ENCODE data around the gene LAMA3. TPM values are rescaled to one million over a fixed set of nuclear protein-coding genes. Genes with fewer than 3 reads are reported as not detected.
A peak's percentile ranks its signal among the peaks of the same experiment; 100 is the strongest.

The LAMA3 gene
- total RNA-seq (100 to 1,000 TPM in 2 of 5 donors, 10 to 100 TPM in 3; 11.6 to 182 (median 68.5) TPM), polyA plus RNA-seq (10 to 100 TPM in 1 of 3 donors, 1 to 10 TPM in 2; 4.3 to 11.3 (median 9.5) TPM)
- long read RNA-seq, donor 1, partial matches to known transcripts, result 10 of 10 reads
- long read RNA-seq, donor 1, other reads (novel, unspliced or antisense), result 0 of 10 reads
- long read RNA-seq, donor 2, partial matches to known transcripts, result 15 of 15 reads
- long read RNA-seq, donor 2, other reads (novel, unspliced or antisense), result 0 of 15 reads
- long read RNA-seq, donor 3, result 0 reads
- long read RNA-seq, donor 4, result 0 reads
- long read RNA-seq, donor 5, result 0 reads
- long read RNA-seq, donor 6, full-length matches to known transcripts, result 3 of 24 reads
- long read RNA-seq, donor 6, partial matches to known transcripts, result 21 of 24 reads
- long read RNA-seq, donor 6, other reads (novel, unspliced or antisense), result 0 of 24 reads
- long read RNA-seq, donor 7, partial matches to known transcripts, result 13 of 13 reads
- long read RNA-seq, donor 7, other reads (novel, unspliced or antisense), result 0 of 13 reads
- long read RNA-seq, donor 8, partial matches to known transcripts, result 6 of 6 reads
- long read RNA-seq, donor 8, other reads (novel, unspliced or antisense), result 0 of 6 reads
- long read RNA-seq, donor 9, partial matches to known transcripts, result 6 of 6 reads
- long read RNA-seq, donor 9, other reads (novel, unspliced or antisense), result 0 of 6 reads
- long read RNA-seq, donor 10, partial matches to known transcripts, result 7 of 7 reads
- long read RNA-seq, donor 10, other reads (novel, unspliced or antisense), result 0 of 7 reads

- Histone ChIP-seq H3K4me1 (peaks cover 16 to 41% (median 29%) of the 10 kb centered on the region in 4 donors), H3K4me3 (peak within 1 kb of the TSS; percentile 68 to 79 (median 73)), H3K27ac (peak within 1 kb of the TSS; percentile 59 to 87 (median 68)), H3K9me3 (no peaks in the 10 kb centered on the region), H3K36me3 (no peaks in the 10 kb centered on the region), H3K27me3 (peaks cover 0 to 31% (median 11%) of the 10 kb centered on the region in 3 donors)
- 0 to 2% (median 1%) methylated on average over 6 to 45 of the region's 45 CpGs for WGBS, 5 donors
- peak; percentile 77 to 89 for DNase-seq
- no peak for TF ChIP-seq POLR2A (IDR thresholded peaks at IDR 0.05)
- TF ChIP-seq EP300 (IDR thresholded peaks at IDR 0.05), result no peak
- TF ChIP-seq CTCF (IDR thresholded peaks at IDR 0.05), result peak in 1 of 7 experiments; percentile 26
- peak in 2 of 3 donors; percentile 45 to 62 for TF ChIP-seq POLR2AphosphoS5 (IDR thresholded peaks at IDR 0.05)
- intact Hi-C loops (cut with DNase I; ENCODE audit: low total_unique reads), result no loop called here
Measured at GRCh38 chr18:23689031-23689615, at the start of gene LAMA3. Gene LAMA3 (plus strand): TSS chr18:23689453. CDS start chr18:23689684, 231 bp downstream.

DNA sequence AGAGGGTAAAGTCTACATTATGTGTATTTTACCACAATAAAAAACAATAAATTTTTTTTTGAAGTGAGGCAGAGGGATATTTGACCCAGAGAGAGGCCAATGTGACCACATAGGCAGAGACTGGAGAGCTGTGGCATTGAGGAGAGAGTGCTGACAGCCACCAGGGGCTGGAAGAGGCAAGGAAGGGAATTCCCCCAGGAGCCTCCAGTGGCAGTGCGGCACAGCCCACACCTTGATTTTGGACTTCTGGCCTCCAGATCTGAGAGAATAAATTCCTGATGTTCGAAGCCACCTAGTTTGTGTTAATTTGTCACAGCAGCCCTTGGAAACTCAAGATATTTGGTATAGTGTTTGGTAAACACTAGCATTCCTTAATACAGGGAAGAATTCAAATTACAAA, 49.2 kb upstream of the LAMA3 start:
- Histone ChIP-seq H3K4me1 (peaks cover 0 to 21% (median 14%) of the 10 kb centered on the region in 4 donors), H3K9me3 (peaks cover 0 to 8% (median 0%) of the 10 kb centered on the region in 4 donors), H3K36me3 (no peaks in the 10 kb centered on the region), H3K27ac (no peak overlapping the region), H3K4me3 (no peak overlapping the region), H3K27me3 (no peaks in the 10 kb centered on the region)
- no peak for TF ChIP-seq POLR2AphosphoS5 (IDR thresholded peaks at IDR 0.05)
- TF ChIP-seq POLR2A (IDR thresholded peaks at IDR 0.05), result no peak
- peak in 2 of 7 experiments; percentile 14 to 22 for TF ChIP-seq CTCF (IDR thresholded peaks at IDR 0.05)
- no peak for TF ChIP-seq EP300 (IDR thresholded peaks at IDR 0.05)
- intact Hi-C loops (cut with DNase I; ENCODE audit: low total_unique reads), result no loop called here
- DNase-seq, result no peak
- WGBS, 5 donors, result 63 to 86% (median 73%) methylated on average over 2 of the region's 2 CpGs

DNA sequence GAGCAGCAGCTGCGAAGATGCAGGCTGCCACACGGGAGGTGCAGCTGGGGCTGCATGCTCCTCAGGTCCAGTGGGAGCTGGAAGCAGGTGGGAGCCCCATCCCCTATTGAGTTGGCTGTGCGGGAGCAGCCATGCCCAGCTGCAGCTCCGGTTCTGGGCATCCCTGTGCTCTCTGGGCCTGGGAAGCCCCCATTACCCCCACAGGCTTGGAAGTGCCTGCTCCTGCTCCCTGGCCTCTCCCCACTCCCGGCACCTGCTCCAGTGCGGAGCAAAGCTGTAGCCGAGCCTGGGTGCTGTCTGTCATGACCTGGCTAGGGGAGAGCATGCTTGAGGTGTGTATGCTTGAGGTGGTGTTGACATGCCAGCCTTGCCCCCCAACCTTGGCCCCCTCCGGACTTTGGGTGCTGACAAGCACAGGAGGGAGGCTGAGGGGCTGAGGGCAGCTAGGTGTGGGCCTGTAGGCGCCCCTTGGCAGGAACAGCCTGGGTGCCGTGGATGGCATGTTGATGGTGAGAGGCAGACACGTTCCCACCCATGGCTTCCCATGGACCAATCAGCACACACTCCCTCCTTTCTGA, 48.0 kb upstream of the LAMA3 start:
- H3K27ac ChIP-seq, result no peak overlapping the region
- 84 to 98% (median 88%) methylated on average over 8 to 11 of the region's 11 CpGs for WGBS, 5 donors
- DNase-seq, result no peak
- H3K27me3 ChIP-seq, result no peaks in the 10 kb centered on the region
- H3K36me3 ChIP-seq, result no peaks in the 10 kb centered on the region
- intact Hi-C loops (cut with DNase I; ENCODE audit: low total_unique reads), result no loop called here
- no peak overlapping the region for H3K4me3 ChIP-seq
- no peak for TF ChIP-seq CTCF (IDR thresholded peaks at IDR 0.05)
- no peak for TF ChIP-seq POLR2AphosphoS5 (IDR thresholded peaks at IDR 0.05)
- no peak for TF ChIP-seq POLR2A (IDR thresholded peaks at IDR 0.05)
- H3K9me3 ChIP-seq, result peaks cover 0 to 8% (median 0%) of the 10 kb centered on the region in 4 donors
- peaks cover 0 to 21% (median 14%) of the 10 kb centered on the region in 4 donors for H3K4me1 ChIP-seq
